Measurements from ENCODE around the gene MYL2.

GRCh38 chr12:110906516-110906915, 13.9 kb downstream of the MYL2 start:
- TF ChIP-seq TCF7L2 (IDR thresholded peaks at IDR 0.05; ENCODE audit: borderline replicate concordance, extremely low read depth, insufficient read depth, insufficient read length) = no peak
- no peak for TF ChIP-seq CTCF (IDR thresholded peaks at IDR 0.05 in 2 of 3, conservative IDR thresholded peaks at IDR 0.05 in 1 of 3; ENCODE audit: borderline replicate concordance in 1 of 3, insufficient read depth in 1 of 3, low read depth in 2 of 3, low read length in 2 of 3)
- no peak for TF ChIP-seq MAX (IDR thresholded peaks at IDR 0.05)
- TF ChIP-seq EZH2 (IDR thresholded peaks at IDR 0.05) = no peak
- no peak for TF ChIP-seq EZH2phosphoT487 (IDR thresholded peaks at IDR 0.05; ENCODE audit: borderline replicate concordance)
- no peak for TF ChIP-seq POLR2AphosphoS5 (IDR thresholded peaks at IDR 0.05; ENCODE audit: low read depth, low read length)
- no peak for TF ChIP-seq ATF3 (IDR thresholded peaks at IDR 0.05)
- TF ChIP-seq JUND (IDR thresholded peaks at IDR 0.05) = no peak
- no peak for TF ChIP-seq SP1 (IDR thresholded peaks at IDR 0.05; ENCODE audit: low read depth)
